Gastroesophageal sphincter (tissue), 3 donors: Measurements from ENCODE around the gene PGBD4.

Source experiments
- EP300 ChIP-seq: sonication (generic); formaldehyde crosslinking; IDR thresholded peaks from one replicate; pipeline ENCODE4 v1.6.1; 2017; ENCODE audit warnings: antibody characterized with exemption, mild to moderate bottlenecking
- POLR2A ChIP-seq, 2 donors: fragments of 450-650 bp; IDR thresholded peaks; one replicate each; pipeline ENCODE4 v1.6.1; 2017; ENCODE audit warnings: antibody characterized with exemption in 2 of 2, mild to moderate bottlenecking in 2 of 2, moderate library complexity in 1 of 2
- POLR2AphosphoS5 ChIP-seq: sonication (generic); formaldehyde crosslinking; IDR thresholded peaks from one replicate; pipeline ENCODE4 v1.6.1; 2017; ENCODE audit warnings: antibody characterized with exemption
- TF ChIP-seq, protein P1 (sequence below), 4 experiments: fragments of 200-600 bp in 2 of 4; fragments of 450-650 bp in 2 of 4; sonication (generic) in 1 of 4; IDR thresholded peaks; one replicate each; pipeline ENCODE4 v1.5.1; 2017 to 2019; ENCODE audit warnings: antibody characterized with exemption in 4 of 4, mild to moderate bottlenecking in 2 of 4, moderate library complexity in 2 of 4

DNA sequence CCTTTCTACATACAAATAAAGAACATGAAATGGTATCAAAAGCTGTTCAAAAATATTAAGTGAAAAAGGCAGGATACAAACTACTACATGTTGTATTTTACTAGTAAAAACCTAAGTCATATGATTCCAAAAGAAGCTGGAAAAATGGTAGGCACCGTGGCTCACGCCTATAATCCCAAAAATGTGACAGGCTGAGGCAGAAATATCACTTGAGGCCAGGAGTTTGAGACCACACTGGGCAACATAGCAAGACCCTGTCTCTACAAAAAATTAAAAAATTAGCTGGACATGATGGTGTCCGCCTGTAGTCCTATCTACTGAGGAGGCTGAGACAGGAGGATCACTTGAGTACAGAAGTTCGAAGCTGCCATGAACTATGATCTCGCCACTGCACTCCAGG lies 2.0 kb upstream of the PGBD4 start:
- TF ChIP-seq, protein P1, sequence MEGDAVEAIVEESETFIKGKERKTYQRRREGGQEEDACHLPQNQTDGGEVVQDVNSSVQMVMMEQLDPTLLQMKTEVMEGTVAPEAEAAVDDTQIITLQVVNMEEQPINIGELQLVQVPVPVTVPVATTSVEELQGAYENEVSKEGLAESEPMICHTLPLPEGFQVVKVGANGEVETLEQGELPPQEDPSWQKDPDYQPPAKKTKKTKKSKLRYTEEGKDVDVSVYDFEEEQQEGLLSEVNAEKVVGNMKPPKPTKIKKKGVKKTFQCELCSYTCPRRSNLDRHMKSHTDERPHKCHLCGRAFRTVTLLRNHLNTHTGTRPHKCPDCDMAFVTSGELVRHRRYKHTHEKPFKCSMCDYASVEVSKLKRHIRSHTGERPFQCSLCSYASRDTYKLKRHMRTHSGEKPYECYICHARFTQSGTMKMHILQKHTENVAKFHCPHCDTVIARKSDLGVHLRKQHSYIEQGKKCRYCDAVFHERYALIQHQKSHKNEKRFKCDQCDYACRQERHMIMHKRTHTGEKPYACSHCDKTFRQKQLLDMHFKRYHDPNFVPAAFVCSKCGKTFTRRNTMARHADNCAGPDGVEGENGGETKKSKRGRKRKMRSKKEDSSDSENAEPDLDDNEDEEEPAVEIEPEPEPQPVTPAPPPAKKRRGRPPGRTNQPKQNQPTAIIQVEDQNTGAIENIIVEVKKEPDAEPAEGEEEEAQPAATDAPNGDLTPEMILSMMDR (IDR thresholded peaks at IDR 0.05): no peak
- no peak for TF ChIP-seq POLR2A (IDR thresholded peaks at IDR 0.05)
- no peak for TF ChIP-seq POLR2AphosphoS5
- TF ChIP-seq EP300: no peak
